Transverse colon (tissue), 4 donors: Measurements from ENCODE around the gene PPP6R2. TPM values are rescaled to one million over a fixed set of nuclear protein-coding genes. Genes with fewer than 3 reads are reported as not detected.
"Not testable (repeated sequence)": the region's sequence is repeated elsewhere in the genome, so short reads cannot be mapped to it uniquely, and the experiment has no call there.

ENCODE experiments used
- DNase-seq: peaks from one replicate; pipeline ENCODE4 v3.0.0-alpha.2; 2019
- H3K27ac ChIP-seq, 4 donors: fragments of 200-600 bp; sonication (generic); 2 replicates each; pipeline ENCODE4 v1.5.1; 2016 to 2018; ENCODE audit warnings: inconsistent platforms in 4 of 4
- H3K27me3 ChIP-seq: fragments of 200-600 bp; sonication (generic); 2 replicates; pipeline ENCODE4 v1.5.1; 2017; ENCODE audit warnings: inconsistent platforms
- H3K36me3 ChIP-seq, 4 donors: fragments of 200-600 bp; sonication (generic); 2 replicates each; pipeline ENCODE4 v1.5.1; 2017 to 2019; ENCODE audit warnings: inconsistent platforms in 4 of 4
- H3K4me1 ChIP-seq, 4 donors: fragments of 200-600 bp; sonication (generic); 2 replicates each; pipeline ENCODE4 v1.5.1; 2017 to 2020; ENCODE audit warnings: inconsistent platforms in 4 of 4
- H3K4me3 ChIP-seq, 4 donors: fragments of 200-600 bp; sonication (generic); 1 replicate in 1 of 4; 2 replicates in 3 of 4; pipeline versions ENCODE4 v1.5.1 to v1.6.1; 2017 to 2019; ENCODE audit warnings: inconsistent platforms in 4 of 4
- H3K9me3 ChIP-seq, 2 donors: fragments of 200-600 bp; sonication (generic); 2 replicates each; pipeline ENCODE4 v1.5.1; 2017 to 2019; ENCODE audit warnings: inconsistent platforms in 2 of 2
- CTCF ChIP-seq, 5 experiments: fragments of 200-600 bp in 3 of 5; fragments of 450-650 bp in 2 of 5; sonication (generic) in 3 of 5; IDR thresholded peaks; 1 replicate in 2 of 5; 2 replicates in 3 of 5; pipeline ENCODE4 v1.5.1; 2016 to 2017; ENCODE audit warnings: antibody characterized with exemption in 5 of 5, inconsistent platforms in 3 of 5, mild to moderate bottlenecking in 2 of 5, moderate library complexity in 1 of 5
- EP300 ChIP-seq: sonication (generic); formaldehyde crosslinking; IDR thresholded peaks from one replicate; pipeline ENCODE4 v1.6.1; 2017; ENCODE audit warnings: antibody characterized with exemption, low read depth
- POLR2A ChIP-seq: fragments of 450-650 bp; IDR thresholded peaks from one replicate; pipeline ENCODE4 v1.6.1; 2016; ENCODE audit warnings: antibody characterized with exemption, mild to moderate bottlenecking, moderate library complexity
- POLR2AphosphoS5 ChIP-seq, 3 donors: sonication (generic); formaldehyde crosslinking; IDR thresholded peaks; one replicate each; pipeline ENCODE4 v1.6.1; 2016; ENCODE audit warnings: antibody characterized with exemption in 3 of 3
- WGBS, 2 donors: methylation state at CpG; one replicate each; pipeline ENCODE4 v1.1.5; 2018; ENCODE audit warnings: low coverage in 1 of 2; 5-methylcytosine and 5-hydroxymethylcytosine counted together
- in situ Hi-C, 4 donors: fragments of 200-750 bp; cut with MboI; loops; one replicate each; pipeline versions ENCODE4 v1.15.0 to v1.15.1; 2017; ENCODE audit warnings: low sequenced_read_pairs in 3 of 4, low pct_ligation_motif_present in 1 of 4, low pct_unique_long_range_greater_than_20kb in 1 of 4
- intact Hi-C: fragments of 100-400 bp; cut with DNase I; formaldehyde crosslinking; loops from one replicate; pipeline ENCODE4 v1.15.1; 2023; ENCODE audit warnings: low total_unique reads
- total RNA-seq, 4 donors: library from RNA; depleted of rRNA; stranded (reverse); fragments of >200 nt; gene quantifications; one replicate each; pipeline ENCODE4 v1.1.0, GENCODE V29; 2016

The PPP6R2 gene
- total RNA-seq, 4 donors from 2014 or later, result 62.1 to 151 (median 77.8) TPM

GRCh38 chr22:50367778-50368500 lies 24.8 kb downstream of the PPP6R2 start:
- no peak for DNase-seq
- WGBS, 2 donors, result 94 to 95% methylated on average over 15 to 27 of the region's 27 CpGs
- no peak overlapping the region for H3K4me3 ChIP-seq
- no peak overlapping the region for H3K27ac ChIP-seq
- intact Hi-C loops (no loop called here), in situ Hi-C loops (no loop called here)
- H3K27me3 ChIP-seq, result no peaks in the 10 kb centered on the region
- peaks cover 0 to 9% (median 1%) of the 10 kb centered on the region in 4 donors for H3K4me1 ChIP-seq
- H3K9me3 ChIP-seq, result no peaks in the 10 kb centered on the region
- TF ChIP-seq POLR2A, result no peak
- TF ChIP-seq EP300, result no peak
- no peak for TF ChIP-seq CTCF (IDR thresholded peaks at IDR 0.05)
- no peak for TF ChIP-seq POLR2AphosphoS5 (IDR thresholded peaks at IDR 0.05)
- peaks cover 0 to 6% (median 2%) of the 10 kb centered on the region in 4 donors for H3K36me3 ChIP-seq

GRCh38 chr22:50371101-50371648 lies 28.0 kb downstream of the PPP6R2 start:
- intact Hi-C loops, result no loop called here
- DNase-seq, result no peak
- TF ChIP-seq POLR2AphosphoS5 (IDR thresholded peaks at IDR 0.05), result no peak
- no peak for TF ChIP-seq EP300
- no peak for TF ChIP-seq POLR2A
- no peak for TF ChIP-seq CTCF (IDR thresholded peaks at IDR 0.05)
- H3K4me1 ChIP-seq, result peaks cover 0 to 3% (median 0%) of the 10 kb centered on the region in 4 donors
- H3K36me3 ChIP-seq, result peaks cover 0 to 24% (median 6%) of the 10 kb centered on the region in 4 donors
- H3K27ac ChIP-seq, result no peak overlapping the region
- H3K4me3 ChIP-seq, result no peak overlapping the region
- 92 to 96% methylated on average over 1 to 2 of the region's 2 CpGs for WGBS, 2 donors
- no peaks in the 10 kb centered on the region for H3K27me3 ChIP-seq
- in situ Hi-C loops, result no loop called here
- H3K9me3 ChIP-seq, result no peaks in the 10 kb centered on the region

- H3K36me3 ChIP-seq, result peaks cover 0 to 31% (median 14%) of the 10 kb centered on the region in 4 donors
- no peak overlapping the region for H3K27ac ChIP-seq
Measured at GRCh38 chr22:50376085-50376651, 33.0 kb downstream of the PPP6R2 start.

GRCh38 chr22:50381021-50381555 lies 38.0 kb downstream of the PPP6R2 start:
- in situ Hi-C loops, H3K4me1 ChIP-seq, H3K9me3 ChIP-seq, H3K27ac ChIP-seq, H3K27me3 ChIP-seq, H3K4me3 ChIP-seq, DNase-seq, intact Hi-C loops: not testable (repeated sequence)
- whole genome bisulfite sequencing, 2 donors, result 91% methylated on average over 11 of the region's 15 CpGs; no CpG with 5 or more reads in 1 of the 2 donors
- H3K36me3 ChIP-seq, result peaks cover 0 to 20% (median 2%) of the 10 kb centered on the region in 4 donors

More at GRCh38 chr22:50376085-50376651, 33.0 kb downstream of the PPP6R2 start:
- intact Hi-C loops, result no loop called here
- TF ChIP-seq POLR2AphosphoS5 (IDR thresholded peaks at IDR 0.05), result no peak
- TF ChIP-seq POLR2A, result no peak
- no peak for TF ChIP-seq EP300
- TF ChIP-seq CTCF (IDR thresholded peaks at IDR 0.05), result no peak
- 68 to 85% methylated on average over 4 to 5 of the region's 5 CpGs for WGBS, 2 donors
- H3K9me3 ChIP-seq, result no peaks in the 10 kb centered on the region
- H3K4me3 ChIP-seq, result no peak overlapping the region
- no peak for DNase-seq
- H3K27me3 ChIP-seq, result no peaks in the 10 kb centered on the region
- no peaks in the 10 kb centered on the region for H3K4me1 ChIP-seq
- in situ Hi-C loops, result no loop called here
